ENCODE data around the gene TMED6.

- TF ChIP-seq POLR2A (IDR thresholded peaks at IDR 0.05; ENCODE audit: low read depth) = no peak
- no peak for TF ChIP-seq CTCF (IDR thresholded peaks at IDR 0.05)
- TF ChIP-seq EP300 (IDR thresholded peaks at IDR 0.05) = no peak
Measured at GRCh38 chr16:69348222-69348621, 3.4 kb downstream of the TMED6 start.
